ENCODE results near the gene FCHO2.

DNA sequence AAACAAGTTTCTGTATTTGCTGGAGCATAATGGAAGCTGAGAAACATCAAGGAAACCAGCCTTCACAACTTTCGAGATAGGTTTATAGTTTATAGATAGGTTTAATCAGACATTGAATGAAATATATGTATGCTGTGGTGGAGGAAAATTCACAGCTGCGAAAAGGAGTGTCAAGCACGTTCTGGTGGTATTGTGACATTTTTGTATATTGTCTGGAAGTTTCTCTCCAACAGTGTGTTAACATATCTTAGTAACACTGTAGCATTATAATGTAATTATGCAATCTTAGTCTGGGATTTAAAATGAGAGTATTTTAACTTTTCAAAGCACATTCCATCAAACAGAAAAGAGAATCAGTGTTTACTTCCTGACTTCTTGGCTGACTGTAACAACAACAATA, 50.0 kb downstream of the FCHO2 start:
- TF ChIP-seq SUZ12 (IDR thresholded peaks at IDR 0.05; ENCODE audit: extremely low read depth, insufficient read depth, insufficient read length): no peak
- TF ChIP-seq ZNF274 (IDR thresholded peaks at IDR 0.05; ENCODE audit: low read depth, low read length): no peak

Data from NT2/D1 (cell line).